ENCODE results near the gene WWOX. TPM values are rescaled to one million over a fixed set of nuclear protein-coding genes. Genes with fewer than 3 reads are reported as not detected.

Gene WWOX
- total RNA-seq, 1 experiment from 2014 or later: 15.6 TPM

DNA sequence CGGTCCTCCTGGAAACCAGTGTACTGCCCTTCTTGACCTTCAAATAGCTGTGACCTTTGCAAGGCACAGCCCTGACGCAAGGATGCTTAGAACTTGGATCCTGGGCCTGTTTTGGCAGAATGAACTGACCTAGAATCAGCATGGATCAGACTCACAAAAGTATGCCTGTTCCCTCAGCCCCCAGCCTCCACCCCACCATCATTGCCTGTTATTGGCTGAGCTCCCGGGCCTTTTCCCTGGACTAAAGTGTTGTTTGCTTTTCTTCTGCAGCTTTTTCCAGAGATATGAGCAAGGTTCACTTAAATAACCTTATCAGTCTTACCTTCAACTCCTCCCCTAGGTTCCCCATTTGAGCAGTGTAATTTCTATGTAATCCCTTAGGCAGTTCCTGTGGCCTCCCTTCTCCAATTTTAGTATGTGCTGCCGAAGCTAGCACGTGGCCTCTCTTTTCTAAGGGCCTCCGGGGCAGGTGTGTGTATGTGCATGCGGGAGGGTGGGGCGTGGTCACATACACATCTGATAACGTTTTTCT lies 1153.7 kb downstream of the WWOX start:
- no peak overlapping the region for H2BK120ac ChIP-seq (ENCODE audit: low read depth, low read length, poor library complexity, severe bottlenecking)
- H2BK20ac ChIP-seq (ENCODE audit: low read depth, low read length, poor library complexity, severe bottlenecking): no peak overlapping the region
- Mint-ChIP-seq H3K4me3 (no peak overlapping the region), H3K27me3 (ENCODE audit: low read depth) (no peaks in the 10 kb centered on the region), H3K9me3 (no peaks in the 10 kb centered on the region), H3K27ac (no peak overlapping the region), H3K36me3 (ENCODE audit: insufficient read depth in 1 of 3, low read depth in 3 of 3) (no peaks in the 10 kb centered on the region), H3K4me1 (no peaks in the 10 kb centered on the region)
- H2BK5ac ChIP-seq (ENCODE audit: insufficient read length, low read length): no peak overlapping the region
- WGBS (ENCODE audit: extremely low coverage, insufficient read length, low lambda C conversion rate): no CpG with 5 or more reads among the region's 9 CpGs
- H2BK15ac ChIP-seq (ENCODE audit: low read depth, low read length): no peak overlapping the region
- H3K4me2 ChIP-seq (ENCODE audit: insufficient read depth, insufficient read length, low read length): no peak overlapping the region
- no peaks in the 10 kb centered on the region for H3K23me2 ChIP-seq (ENCODE audit: insufficient read length, low read depth, low read length, poor library complexity, severe bottlenecking)
- no peak overlapping the region for H3K14ac ChIP-seq (ENCODE audit: insufficient read depth, low read length)
- no peak overlapping the region for H3K18ac ChIP-seq (ENCODE audit: insufficient read length, low read depth, low read length)
- TF ChIP-seq, protein P1, sequence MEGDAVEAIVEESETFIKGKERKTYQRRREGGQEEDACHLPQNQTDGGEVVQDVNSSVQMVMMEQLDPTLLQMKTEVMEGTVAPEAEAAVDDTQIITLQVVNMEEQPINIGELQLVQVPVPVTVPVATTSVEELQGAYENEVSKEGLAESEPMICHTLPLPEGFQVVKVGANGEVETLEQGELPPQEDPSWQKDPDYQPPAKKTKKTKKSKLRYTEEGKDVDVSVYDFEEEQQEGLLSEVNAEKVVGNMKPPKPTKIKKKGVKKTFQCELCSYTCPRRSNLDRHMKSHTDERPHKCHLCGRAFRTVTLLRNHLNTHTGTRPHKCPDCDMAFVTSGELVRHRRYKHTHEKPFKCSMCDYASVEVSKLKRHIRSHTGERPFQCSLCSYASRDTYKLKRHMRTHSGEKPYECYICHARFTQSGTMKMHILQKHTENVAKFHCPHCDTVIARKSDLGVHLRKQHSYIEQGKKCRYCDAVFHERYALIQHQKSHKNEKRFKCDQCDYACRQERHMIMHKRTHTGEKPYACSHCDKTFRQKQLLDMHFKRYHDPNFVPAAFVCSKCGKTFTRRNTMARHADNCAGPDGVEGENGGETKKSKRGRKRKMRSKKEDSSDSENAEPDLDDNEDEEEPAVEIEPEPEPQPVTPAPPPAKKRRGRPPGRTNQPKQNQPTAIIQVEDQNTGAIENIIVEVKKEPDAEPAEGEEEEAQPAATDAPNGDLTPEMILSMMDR (conservative IDR thresholded peaks at IDR 0.05): no peak
- no peaks in the 10 kb centered on the region for H3K4me1 ChIP-seq (ENCODE audit: insufficient read depth, low read length)
- H3K9me3 ChIP-seq (ENCODE audit: control insufficient read depth, low read depth, low read length): no peaks in the 10 kb centered on the region
- no peak overlapping the region for H4K91ac ChIP-seq (ENCODE audit: insufficient read length, low read depth, low read length)
- H3K4ac ChIP-seq (ENCODE audit: low read depth, low read length): no peak overlapping the region
- H3T11ph ChIP-seq (ENCODE audit: low read length): no peak overlapping the region
- H3K79me2 ChIP-seq (ENCODE audit: insufficient read depth, low read length): 0 out of 2 replicates have a peak, but pooled peaks cover 2% of the 10 kb centered on the region
- no peaks in the 10 kb centered on the region for H3K27me3 ChIP-seq (ENCODE audit: insufficient read depth, low read length)
- H4K8ac ChIP-seq (replicated peaks; ENCODE audit: insufficient read length, low read depth, low read length): no peak overlapping the region
- no peaks in the 10 kb centered on the region for H4K20me1 ChIP-seq (ENCODE audit: control insufficient read depth, insufficient read depth, insufficient read length)
- H3K9ac ChIP-seq (ENCODE audit: extremely low read depth, insufficient read length, low read length): no peak overlapping the region
- H3K23ac ChIP-seq (ENCODE audit: insufficient read length, low read depth, low read length): no peak overlapping the region
- H3K56ac ChIP-seq (ENCODE audit: insufficient read length, low read depth, low read length): no peak overlapping the region
- H2AK5ac ChIP-seq (ENCODE audit: insufficient read length, low read length): no peak overlapping the region
- H2AFZ ChIP-seq (ENCODE audit: low read length): no peak overlapping the region
- no peak for DNase-seq
- H2BK12ac ChIP-seq (ENCODE audit: insufficient read length, low read depth, low read length): no peak overlapping the region
- no peak overlapping the region for H3K27ac ChIP-seq (ENCODE audit: insufficient read length, low read depth, low read length)
- no peak overlapping the region for H4K5ac ChIP-seq (ENCODE audit: insufficient read length, low read depth, low read length)
- H3K79me1 ChIP-seq (ENCODE audit: insufficient read depth, low read depth, low read length, poor library complexity, severe bottlenecking): no peaks in the 10 kb centered on the region
